ENCODE measurements around the gene PITPNC1.

- TF ChIP-seq EZH2 (IDR thresholded peaks at IDR 0.05; ENCODE audit: borderline replicate concordance, low read depth, low read length, poor library complexity, severe bottlenecking) (no peak), CTCF (conservative IDR thresholded peaks at IDR 0.05; ENCODE audit: low read depth, low read length) (no peak)
Observed at GRCh38 chr17:67456889-67457288, 79.8 kb downstream of the PITPNC1 start.

All from A673 (cell line).